ENCODE data around the gene UNC13A.
"Not testable (repeated sequence)": the region's sequence is repeated elsewhere in the genome, so short reads cannot be mapped to it uniquely, and the experiment has no call there.

DNA sequence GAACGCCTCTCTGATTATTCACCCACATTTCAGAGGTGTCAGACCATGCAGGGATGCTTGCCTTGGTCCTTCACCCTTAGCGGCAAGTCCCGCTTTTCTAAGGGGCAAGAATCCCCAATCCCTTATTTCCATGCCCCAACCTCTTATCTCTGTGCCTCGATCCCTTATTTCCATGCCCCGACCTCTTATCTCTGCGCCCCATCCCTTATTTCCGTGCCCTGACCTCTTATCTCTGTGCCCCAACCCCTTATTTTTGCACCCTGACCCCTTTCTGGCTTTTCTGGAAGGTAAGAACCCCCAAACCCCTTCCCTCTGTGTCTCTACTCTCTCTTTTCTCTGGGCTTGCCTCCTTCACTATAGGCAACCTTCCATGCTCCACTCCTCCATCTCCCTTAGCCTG, 93.9 kb downstream of the UNC13A start:
- not testable (repeated sequence) for TF ChIP-seq TCF12 (IDR thresholded peaks at IDR 0.05); POLR2AphosphoS5 (IDR thresholded peaks at IDR 0.05; ENCODE audit: low read depth, low read length); MEF2A (IDR thresholded peaks at IDR 0.05; ENCODE audit: borderline replicate concordance, low read depth); CHD2 (IDR thresholded peaks at IDR 0.05; ENCODE audit: low read length, partially characterized antibody); FOXJ3 (CRISPR knock-in tag; IDR thresholded peaks at IDR 0.05); PBX3 (IDR thresholded peaks at IDR 0.05); JUND (IDR thresholded peaks at IDR 0.05); MXI1 (IDR thresholded peaks at IDR 0.05; ENCODE audit: low read depth, low read length); EP300 (IDR thresholded peaks at IDR 0.05; ENCODE audit: borderline replicate concordance in 1 of 2, low read depth in 1 of 2, low read length in 1 of 2); SIN3A (IDR thresholded peaks at IDR 0.05; ENCODE audit: borderline replicate concordance, low read depth, low read length); RXRA (IDR thresholded peaks at IDR 0.05; ENCODE audit: borderline replicate concordance, low read depth)
- TF ChIP-seq, protein P1, sequence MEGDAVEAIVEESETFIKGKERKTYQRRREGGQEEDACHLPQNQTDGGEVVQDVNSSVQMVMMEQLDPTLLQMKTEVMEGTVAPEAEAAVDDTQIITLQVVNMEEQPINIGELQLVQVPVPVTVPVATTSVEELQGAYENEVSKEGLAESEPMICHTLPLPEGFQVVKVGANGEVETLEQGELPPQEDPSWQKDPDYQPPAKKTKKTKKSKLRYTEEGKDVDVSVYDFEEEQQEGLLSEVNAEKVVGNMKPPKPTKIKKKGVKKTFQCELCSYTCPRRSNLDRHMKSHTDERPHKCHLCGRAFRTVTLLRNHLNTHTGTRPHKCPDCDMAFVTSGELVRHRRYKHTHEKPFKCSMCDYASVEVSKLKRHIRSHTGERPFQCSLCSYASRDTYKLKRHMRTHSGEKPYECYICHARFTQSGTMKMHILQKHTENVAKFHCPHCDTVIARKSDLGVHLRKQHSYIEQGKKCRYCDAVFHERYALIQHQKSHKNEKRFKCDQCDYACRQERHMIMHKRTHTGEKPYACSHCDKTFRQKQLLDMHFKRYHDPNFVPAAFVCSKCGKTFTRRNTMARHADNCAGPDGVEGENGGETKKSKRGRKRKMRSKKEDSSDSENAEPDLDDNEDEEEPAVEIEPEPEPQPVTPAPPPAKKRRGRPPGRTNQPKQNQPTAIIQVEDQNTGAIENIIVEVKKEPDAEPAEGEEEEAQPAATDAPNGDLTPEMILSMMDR (IDR thresholded peaks at IDR 0.05) = not testable (repeated sequence)
